Subcutaneous adipose tissue (tissue), 4 donors: ENCODE data around the gene CNDP2. TPM values are rescaled to one million over a fixed set of nuclear protein-coding genes. Genes with fewer than 3 reads are reported as not detected.

Experiments
- CTCF ChIP-seq: fragments of 450-650 bp; IDR thresholded peaks from one replicate; pipeline ENCODE4 v1.5.1; 2016; ENCODE audit warnings: low read depth, mild to moderate bottlenecking, control low read depth, antibody characterized with exemption, moderate library complexity
- total RNA-seq, 4 donors: library from RNA; depleted of rRNA; stranded (reverse); fragments of >200 nt; gene quantifications; one replicate each; pipeline ENCODE4 v1.1.0, GENCODE V29; 2016

The CNDP2 gene
- total RNA-seq, 4 donors from 2014 or later: 83.8 to 160 (median 106) TPM

- TF ChIP-seq CTCF: no peak
These were observed 12.7 kb downstream of the CNDP2 start for GRCh38 chr18:74508821-74509225.

- no peak for TF ChIP-seq CTCF
These were observed 13.9 kb downstream of the CNDP2 start for GRCh38 chr18:74509856-74510769.

GRCh38 chr18:74510770-74511095 is 14.6 kb downstream of the CNDP2 start:
- no peak for TF ChIP-seq CTCF

GRCh38 chr18:74511823-74512222 is 15.7 kb downstream of the CNDP2 start:
- no peak for TF ChIP-seq CTCF

GRCh38 chr18:74512321-74513053 is 16.3 kb downstream of the CNDP2 start:
- no peak for TF ChIP-seq CTCF

GRCh38 chr18:74513149-74513882 is 17.2 kb downstream of the CNDP2 start:
- TF ChIP-seq CTCF: no peak

- no peak for TF ChIP-seq CTCF
These were observed 17.7 kb downstream of the CNDP2 start for GRCh38 chr18:74513883-74514205.
